ENCODE data around the gene MAPK1IP1L.

DNA sequence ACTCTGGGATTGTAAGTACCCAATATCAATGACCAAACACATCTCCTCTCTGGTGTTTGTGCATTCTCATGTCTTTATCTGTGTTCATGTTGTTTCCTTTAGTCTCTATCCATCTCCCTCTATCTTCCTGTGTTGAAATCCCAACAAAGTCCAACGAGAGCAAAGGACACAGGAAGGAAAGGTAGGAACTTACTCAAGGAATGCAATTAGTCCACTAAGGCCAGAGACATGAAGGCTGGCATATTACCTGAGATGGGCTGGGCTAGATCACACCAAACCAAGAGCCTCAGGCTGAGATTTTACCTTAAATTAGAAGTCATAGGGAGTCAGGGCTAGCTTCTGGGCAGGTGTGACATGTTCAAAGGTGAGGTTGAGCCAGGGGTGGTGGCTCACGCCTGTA lies 63.3 kb downstream of the MAPK1IP1L start:
- TF ChIP-seq POLR2A (IDR thresholded peaks at IDR 0.05; ENCODE audit: low read depth, low read length), result no peak
- TF ChIP-seq, protein P1, sequence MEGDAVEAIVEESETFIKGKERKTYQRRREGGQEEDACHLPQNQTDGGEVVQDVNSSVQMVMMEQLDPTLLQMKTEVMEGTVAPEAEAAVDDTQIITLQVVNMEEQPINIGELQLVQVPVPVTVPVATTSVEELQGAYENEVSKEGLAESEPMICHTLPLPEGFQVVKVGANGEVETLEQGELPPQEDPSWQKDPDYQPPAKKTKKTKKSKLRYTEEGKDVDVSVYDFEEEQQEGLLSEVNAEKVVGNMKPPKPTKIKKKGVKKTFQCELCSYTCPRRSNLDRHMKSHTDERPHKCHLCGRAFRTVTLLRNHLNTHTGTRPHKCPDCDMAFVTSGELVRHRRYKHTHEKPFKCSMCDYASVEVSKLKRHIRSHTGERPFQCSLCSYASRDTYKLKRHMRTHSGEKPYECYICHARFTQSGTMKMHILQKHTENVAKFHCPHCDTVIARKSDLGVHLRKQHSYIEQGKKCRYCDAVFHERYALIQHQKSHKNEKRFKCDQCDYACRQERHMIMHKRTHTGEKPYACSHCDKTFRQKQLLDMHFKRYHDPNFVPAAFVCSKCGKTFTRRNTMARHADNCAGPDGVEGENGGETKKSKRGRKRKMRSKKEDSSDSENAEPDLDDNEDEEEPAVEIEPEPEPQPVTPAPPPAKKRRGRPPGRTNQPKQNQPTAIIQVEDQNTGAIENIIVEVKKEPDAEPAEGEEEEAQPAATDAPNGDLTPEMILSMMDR (conservative IDR thresholded peaks at IDR 0.05; ENCODE audit: low read depth, low read length), result no peak
- no peak for TF ChIP-seq BHLHE40 (IDR thresholded peaks at IDR 0.05; ENCODE audit: low read depth, low read length)
- TF ChIP-seq CEBPB (IDR thresholded peaks at IDR 0.05; ENCODE audit: low read depth, low read length), result no peak
- TF ChIP-seq, protein P2, sequence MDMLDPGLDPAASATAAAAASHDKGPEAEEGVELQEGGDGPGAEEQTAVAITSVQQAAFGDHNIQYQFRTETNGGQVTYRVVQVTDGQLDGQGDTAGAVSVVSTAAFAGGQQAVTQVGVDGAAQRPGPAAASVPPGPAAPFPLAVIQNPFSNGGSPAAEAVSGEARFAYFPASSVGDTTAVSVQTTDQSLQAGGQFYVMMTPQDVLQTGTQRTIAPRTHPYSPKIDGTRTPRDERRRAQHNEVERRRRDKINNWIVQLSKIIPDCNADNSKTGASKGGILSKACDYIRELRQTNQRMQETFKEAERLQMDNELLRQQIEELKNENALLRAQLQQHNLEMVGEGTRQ (IDR thresholded peaks at IDR 0.05; ENCODE audit: low read depth, low read length), result no peak
- no peak for TF ChIP-seq MAZ (IDR thresholded peaks at IDR 0.05; ENCODE audit: borderline replicate concordance, low read depth, low read length)
- TF ChIP-seq NFE2L2 (IDR thresholded peaks at IDR 0.05; ENCODE audit: low read depth, low read length), result no peak
- TF ChIP-seq FOS (IDR thresholded peaks at IDR 0.05; ENCODE audit: low read depth, low read length), result no peak
- TF ChIP-seq CHD1 (IDR thresholded peaks at IDR 0.05; ENCODE audit: low read depth, low read length), result no peak

All from IMR-90 (cell line).